H1 (cell line): Measurements from ENCODE around the gene TMEM209. TPM values are rescaled to one million over a fixed set of nuclear protein-coding genes. Genes with fewer than 3 reads are reported as not detected.

ENCODE experiments used
- CTCF ChIA-PET: fragments of 300-600 bp; sonication (Branson Sonifier 250); formaldehyde crosslinking; loops from one replicate; lab custom pipeline; 2021; ENCODE audit not compliant: partially characterized antibody; lab: Charles Lee
- POLR2A ChIA-PET: fragments of 300-600 bp; sonication (Branson Sonifier 250); formaldehyde crosslinking; loops from one replicate; lab custom pipeline; 2021; ENCODE audit warnings: inconsistent platforms; ENCODE audit not compliant: partially characterized antibody; lab: Charles Lee
- DNase-seq, 2 experiments: peaks; one replicate each; pipeline versions ENCODE4 v3.0.0 to v3.0.0-alpha.2; 2010 to 2022; ENCODE audit warnings: low spot score in 2 of 2, low read depth in 1 of 2, mixed read lengths in 1 of 2
- FAIRE-seq: peaks from 2 replicates; lab custom pipeline; 2011; peaks lifted over from hg19 to GRCh38; lab: Jason Lieb, UNC
- H2AFZ ChIP-seq: 2 replicates; pipeline ENCODE4 v1.8.1; 2012; ENCODE audit warnings: low read length, inconsistent platforms
- H2AK5ac ChIP-seq: 2 replicates; pipeline ENCODE4 v1.6.1; 2013; ENCODE audit warnings: low read depth, low read length
- H2BK120ac ChIP-seq: replicated peaks from 2 replicates; pipeline ENCODE3; 2013; ENCODE audit warnings: low read depth, low read length, inconsistent platforms
- H2BK12ac ChIP-seq: 2 replicates; pipeline ENCODE4 v1.6.1; 2013; ENCODE audit warnings: low read depth, low read length
- H2BK15ac ChIP-seq: 2 replicates; pipeline ENCODE4 v1.6.1; 2013; ENCODE audit warnings: low read length
- H2BK20ac ChIP-seq: 2 replicates; pipeline ENCODE4 v1.6.1; 2013; ENCODE audit warnings: low read length
- H2BK5ac ChIP-seq: 2 replicates; pipeline ENCODE4 v1.6.1; 2013; ENCODE audit warnings: low read depth, low read length
- H3K14ac ChIP-seq: 2 replicates; pipeline ENCODE4 v1.6.1; 2013; ENCODE audit warnings: inconsistent platforms; ENCODE audit not compliant: insufficient read length
- H3K18ac ChIP-seq: 2 replicates; pipeline ENCODE4 v1.6.1; 2013; ENCODE audit warnings: low read length; ENCODE audit errors: extremely low read depth
- H3K23ac ChIP-seq: 2 replicates; pipeline ENCODE4 v1.6.1; 2013; ENCODE audit warnings: inconsistent platforms; ENCODE audit not compliant: insufficient read length
- H3K23me2 ChIP-seq: 2 replicates; pipeline ENCODE4 v1.6.1; 2013; ENCODE audit warnings: low read depth, low read length
- H3K27ac ChIP-seq: 2 replicates; pipeline ENCODE4 v1.6.1; 2011; ENCODE audit warnings: low read depth, low read length, inconsistent platforms
- H3K27me3 ChIP-seq, 4 experiments: replicated peaks in 1 of 4; 1 replicate in 1 of 4; 2 replicates in 3 of 4; pipeline versions ENCODE4 v1.6.1 to v1.8.1; 2011 to 2013; ENCODE audit warnings: low read length in 3 of 4, mild to moderate bottlenecking in 3 of 4, inconsistent platforms in 2 of 4, mixed read lengths in 2 of 4, moderate library complexity in 1 of 4; ENCODE audit not compliant: control insufficient read depth in 3 of 4, insufficient read depth in 3 of 4; ENCODE audit errors: extremely low read depth in 1 of 4
- H3K36me3 ChIP-seq, 4 experiments: 2 replicates each; pipeline versions ENCODE4 v1.6.1 to v1.8.1; 2011 to 2013; ENCODE audit warnings: mild to moderate bottlenecking in 4 of 4, low read length in 3 of 4, moderate library complexity in 2 of 4, control low read depth in 1 of 4, inconsistent platforms in 1 of 4; ENCODE audit not compliant: insufficient read depth in 4 of 4, control insufficient read depth in 2 of 4
- H3K4ac ChIP-seq: replicated peaks from 2 replicates; pipeline ENCODE3; 2013; ENCODE audit warnings: low read length, low read depth, mixed read lengths, inconsistent platforms; ENCODE audit not compliant: insufficient read length
- H3K4me1 ChIP-seq, 4 experiments: replicated peaks in 1 of 4; 1 replicate in 1 of 4; 2 replicates in 3 of 4; pipeline versions ENCODE4 v1.6.1 to v1.8.1; 2011 to 2013; ENCODE audit warnings: low read length in 3 of 4, inconsistent platforms in 2 of 4, mixed read lengths in 1 of 4; ENCODE audit not compliant: insufficient read depth in 4 of 4, control insufficient read depth in 3 of 4
- H3K4me2 ChIP-seq, 2 experiments: 2 replicates each; pipeline versions ENCODE4 v1.6.1 to v1.8.1; 2011 to 2013; ENCODE audit warnings: low read depth in 2 of 2, low read length in 2 of 2, control low read depth in 1 of 2, inconsistent platforms in 1 of 2, mild to moderate bottlenecking in 1 of 2; ENCODE audit not compliant: insufficient read depth in 1 of 2
- H3K4me3 ChIP-seq, 4 experiments: fragments of 200-600, 300-600 bp in 1 of 4; sonication (generic), shearing (Covaris generic), sonication (Bioruptor Twin) in 1 of 4; 2 replicates each; pipeline versions ENCODE4 v1.5.1 to v1.8.1; 2011 to 2016; ENCODE audit warnings: low read length in 4 of 4, low read depth in 3 of 4, control low read depth in 2 of 4, inconsistent platforms in 2 of 4, mild to moderate bottlenecking in 2 of 4, mixed read lengths in 1 of 4, moderate library complexity in 1 of 4; ENCODE audit not compliant: insufficient read depth in 2 of 4; ENCODE audit errors: extremely low read depth in 1 of 4
- H3K56ac ChIP-seq: replicated peaks from 2 replicates; pipeline ENCODE3; 2013; ENCODE audit warnings: low read depth, mild to moderate bottlenecking, mixed read lengths, low read length, inconsistent platforms; ENCODE audit not compliant: insufficient read length
- H3K79me1 ChIP-seq: 2 replicates; pipeline ENCODE4 v1.6.1; 2013; ENCODE audit warnings: low read depth, low read length, control low read depth
- H3K79me2 ChIP-seq, 2 experiments: 2 replicates each; pipeline versions ENCODE4 v1.6.1 to v1.8.1; 2012 to 2013; ENCODE audit warnings: low read length in 2 of 2, mild to moderate bottlenecking in 2 of 2, inconsistent platforms in 1 of 2; ENCODE audit not compliant: insufficient read depth in 2 of 2, control insufficient read depth in 1 of 2
- H3K9ac ChIP-seq, 4 experiments: replicated peaks in 1 of 4; 1 replicate in 1 of 4; 2 replicates in 3 of 4; pipeline versions ENCODE4 v1.6.1 to v1.8.1; 2011 to 2013; ENCODE audit warnings: low read depth in 3 of 4, low read length in 3 of 4, control low read depth in 2 of 4, mild to moderate bottlenecking in 2 of 4, moderate library complexity in 2 of 4, inconsistent platforms in 1 of 4; ENCODE audit errors: extremely low read depth in 1 of 4
- H3K9me3 ChIP-seq, 2 experiments: 2 replicates each; pipeline versions ENCODE4 v1.6.1 to v1.8.1; 2012 to 2013; ENCODE audit warnings: mild to moderate bottlenecking in 2 of 2, moderate library complexity in 2 of 2, control low read depth in 1 of 2, inconsistent platforms in 1 of 2, low read depth in 1 of 2, low read length in 1 of 2, mixed read lengths in 1 of 2; ENCODE audit not compliant: insufficient read depth in 2 of 2
- H4K20me1 ChIP-seq, 2 experiments: replicated peaks in 1 of 2; 2 replicates each; pipeline versions ENCODE3 to v1.8.1; 2011 to 2013; ENCODE audit warnings: inconsistent platforms in 2 of 2, low read length in 2 of 2, mild to moderate bottlenecking in 1 of 2; ENCODE audit not compliant: insufficient read depth in 2 of 2, control insufficient read depth in 1 of 2
- H4K5ac ChIP-seq: 2 replicates; pipeline ENCODE4 v1.6.1; 2013; ENCODE audit warnings: low read length, low read depth, mixed read lengths, inconsistent platforms; ENCODE audit not compliant: insufficient read length
- H4K8ac ChIP-seq: 2 replicates; pipeline ENCODE4 v1.8.0; 2013; ENCODE audit warnings: mild to moderate bottlenecking, moderate library complexity, low read length, inconsistent platforms; ENCODE audit not compliant: insufficient read depth; ENCODE audit errors: extremely low read depth
- H4K91ac ChIP-seq: replicated peaks from 2 replicates; pipeline ENCODE3; 2013; ENCODE audit warnings: low read length, mixed read lengths, inconsistent platforms; ENCODE audit not compliant: insufficient read length
- CEBPB ChIP-seq: IDR thresholded peaks from 2 replicates; pipeline ENCODE4 v1.6.1; 2012; ENCODE audit warnings: low read depth, low read length
- CREB1 ChIP-seq: IDR thresholded peaks from 2 replicates; pipeline ENCODE4 v1.6.1; 2012; ENCODE audit warnings: inconsistent platforms
- CTBP2 ChIP-seq: IDR thresholded peaks from 2 replicates; pipeline ENCODE4 v1.7.0; 2011; ENCODE audit warnings: borderline replicate concordance, mild to moderate bottlenecking, moderate library complexity, mixed read lengths, low read length; ENCODE audit not compliant: insufficient read depth, insufficient read length
- GABPA ChIP-seq: IDR thresholded peaks from 2 replicates; pipeline ENCODE4 v1.6.1; 2011; ENCODE audit warnings: mild to moderate bottlenecking, low read length, moderate library complexity, borderline replicate concordance; ENCODE audit not compliant: insufficient read depth
- NRF1 ChIP-seq: IDR thresholded peaks from 2 replicates; pipeline ENCODE4 v1.6.1; 2011; ENCODE audit warnings: mild to moderate bottlenecking, low read depth, low read length, improper control_type of control experiment
- YY1 ChIP-seq: IDR thresholded peaks from 2 replicates; pipeline ENCODE4 v1.6.1; 2011; ENCODE audit warnings: low read depth, mild to moderate bottlenecking, low read length
- WGBS, 2 experiments: shearing (Covaris generic) in 1 of 2; methylation state at CpG; one replicate each; pipeline versions ENCODE4 v1.1.6 to v1.1.7; 2013 to 2015; ENCODE audit warnings: low lambda C conversion rate in 2 of 2, mixed read lengths in 2 of 2, inconsistent platforms in 1 of 2, low coverage in 1 of 2, missing lambda C conversion rate in 1 of 2; ENCODE audit not compliant: insufficient replicate concordance in 2 of 2, insufficient coverage in 1 of 2, insufficient read length in 1 of 2; ENCODE audit errors: extremely low coverage in 1 of 2, missing lambda C conversion rate in 1 of 2; 5-methylcytosine and 5-hydroxymethylcytosine counted together
- polyA plus RNA-seq, 7 experiments: library from polyadenylated mRNA; depleted of rRNA in 3 of 7; stranded (reverse) in 5 of 7; unstranded in 2 of 7; fragments of >200 nt in 5 of 7; fragments of 200-250 nt in 2 of 7; gene quantifications; 1 replicate in 5 of 7; 2 replicates in 1 of 7; 4 replicates in 1 of 7; pipeline versions ENCODE4 v1.2.1 to v1.2.3, GENCODE V29; 2011 to 2013; ENCODE audit warnings: missing spikeins in 2 of 7, mixed read lengths in 2 of 7
- total RNA-seq: library from RNA; stranded (reverse); fragmentation: NEBNext Ultra II Directional; extraction: Animal tissue kit (Norgen Biotek cat#: 25700); gene quantifications from 2 replicates; pipeline ENCODE4 v1.2.1, GENCODE V29; 2021
- TF ChIP-seq, protein P1 (sequence below), 3 experiments: IDR thresholded peaks; 1 replicate in 2 of 3; 2 replicates in 1 of 3; pipeline versions ENCODE4 v1.5.1 to v1.6.1; 2011; ENCODE audit warnings: low read length in 3 of 3, mild to moderate bottlenecking in 3 of 3, inconsistent platforms in 2 of 3, low read depth in 1 of 3, moderate library complexity in 1 of 3; ENCODE audit not compliant: insufficient read depth in 1 of 3; ENCODE audit errors: control extremely low read depth in 1 of 3
- TF ChIP-seq, protein P2 (sequence below): IDR thresholded peaks from 2 replicates; pipeline ENCODE4 v1.6.1; 2012; ENCODE audit warnings: inconsistent platforms

The TMEM209 gene
- total and polyA plus RNA-seq, 2 of the 8 experiments (the other 6 are each of a cell fraction or from before 2014, with no cell fraction given): 28.5 to 30.5 TPM

DNA sequence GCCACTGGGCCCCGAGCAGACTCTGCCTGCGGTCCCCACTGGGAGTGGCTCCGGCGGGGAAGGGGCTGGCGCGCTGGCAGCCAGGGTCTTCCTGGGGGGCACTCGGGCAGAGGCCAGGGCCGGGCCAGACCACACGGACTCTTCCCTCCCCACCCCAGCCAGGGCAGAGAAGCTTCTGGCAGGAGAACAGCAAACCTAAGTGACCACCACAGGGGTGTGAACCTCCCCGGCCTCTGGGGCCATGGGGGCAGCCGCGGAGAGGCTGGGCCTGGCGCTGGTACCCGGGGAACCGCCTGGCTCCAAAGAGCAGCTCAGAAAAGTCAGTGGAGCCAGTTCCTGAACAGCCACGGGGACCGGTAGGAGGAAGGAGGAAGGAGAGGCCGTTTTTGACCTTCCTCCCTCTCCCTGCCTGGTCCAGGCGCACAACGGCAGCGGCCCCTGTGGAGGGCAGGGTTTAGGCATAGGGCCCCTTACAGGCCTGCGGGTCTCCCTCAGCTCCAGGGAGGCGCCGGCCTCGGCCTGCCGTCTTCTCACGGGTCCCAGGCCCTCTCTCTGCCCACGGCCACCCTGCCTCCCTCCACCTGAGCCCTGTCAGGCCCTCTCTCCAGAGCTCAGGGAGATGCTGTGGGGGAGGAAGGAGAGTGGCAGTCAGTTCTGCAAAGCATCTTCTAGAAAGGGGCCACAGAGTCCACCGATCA is 51.8 kb downstream of the TMEM209 start:
- no peak overlapping the region for H3K56ac ChIP-seq
- no peak overlapping the region; the same call in 1 of the 2 replicates for H4K8ac ChIP-seq
- no peak overlapping the region for H4K91ac ChIP-seq
- peaks cover 12% of the 10 kb centered on the region; the same call in 1 of the 2 replicates for H3K23me2 ChIP-seq
- no peak overlapping the region for H2BK12ac ChIP-seq
- no peak overlapping the region for H3K27ac ChIP-seq
- no peak overlapping the region for H3K4me3 ChIP-seq
- TF ChIP-seq CEBPB (no peak), CREB1 (no peak), NRF1 (no peak), GABPA (no peak), YY1 (no peak), CTBP2 (no peak)
- TF ChIP-seq, protein P1, sequence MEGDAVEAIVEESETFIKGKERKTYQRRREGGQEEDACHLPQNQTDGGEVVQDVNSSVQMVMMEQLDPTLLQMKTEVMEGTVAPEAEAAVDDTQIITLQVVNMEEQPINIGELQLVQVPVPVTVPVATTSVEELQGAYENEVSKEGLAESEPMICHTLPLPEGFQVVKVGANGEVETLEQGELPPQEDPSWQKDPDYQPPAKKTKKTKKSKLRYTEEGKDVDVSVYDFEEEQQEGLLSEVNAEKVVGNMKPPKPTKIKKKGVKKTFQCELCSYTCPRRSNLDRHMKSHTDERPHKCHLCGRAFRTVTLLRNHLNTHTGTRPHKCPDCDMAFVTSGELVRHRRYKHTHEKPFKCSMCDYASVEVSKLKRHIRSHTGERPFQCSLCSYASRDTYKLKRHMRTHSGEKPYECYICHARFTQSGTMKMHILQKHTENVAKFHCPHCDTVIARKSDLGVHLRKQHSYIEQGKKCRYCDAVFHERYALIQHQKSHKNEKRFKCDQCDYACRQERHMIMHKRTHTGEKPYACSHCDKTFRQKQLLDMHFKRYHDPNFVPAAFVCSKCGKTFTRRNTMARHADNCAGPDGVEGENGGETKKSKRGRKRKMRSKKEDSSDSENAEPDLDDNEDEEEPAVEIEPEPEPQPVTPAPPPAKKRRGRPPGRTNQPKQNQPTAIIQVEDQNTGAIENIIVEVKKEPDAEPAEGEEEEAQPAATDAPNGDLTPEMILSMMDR (IDR thresholded peaks at IDR 0.05; ENCODE audit: control extremely low read depth in 1 of 3, insufficient read depth in 1 of 3, low read depth in 1 of 3, low read length in 3 of 3): no peak
- TF ChIP-seq, protein P2, sequence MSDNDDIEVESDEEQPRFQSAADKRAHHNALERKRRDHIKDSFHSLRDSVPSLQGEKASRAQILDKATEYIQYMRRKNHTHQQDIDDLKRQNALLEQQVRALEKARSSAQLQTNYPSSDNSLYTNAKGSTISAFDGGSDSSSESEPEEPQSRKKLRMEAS: no peak
- H3K27me3 ChIP-seq: no peaks in the 10 kb centered on the region; a peak in 1 of 7 replicates
- H3K9me3 ChIP-seq: no peaks in the 10 kb centered on the region; a peak in 3 of 4 replicates
- no peak overlapping the region for H3K9ac ChIP-seq
- H2BK120ac ChIP-seq: no peak overlapping the region
- H2BK20ac ChIP-seq: no peak overlapping the region
- no peaks in the 10 kb centered on the region for H3K79me1 ChIP-seq
- H3K18ac ChIP-seq: no peak overlapping the region
- no peak for FAIRE-seq
- no peak overlapping the region for H2AFZ ChIP-seq
- H2BK5ac ChIP-seq: 0 out of 2 replicates have a peak overlapping the region, but pooled peaks have one; percentile 5
- no peak overlapping the region for H3K4me2 ChIP-seq
- H3K4me1 ChIP-seq: peaks cover 0 to 4% (median under 1%) of the 10 kb centered on the region in 4 experiments; a peak in 4 of 7 replicates
- no peak overlapping the region for H2BK15ac ChIP-seq
- H3K79me2 ChIP-seq: no peaks in the 10 kb centered on the region
- ChIA-PET CTCF (interaction anchor here (0.6 to 3.2 kb wide), 15 partner anchors 10 to 653 kb away, joined by 3 to 22 read pairs (median 5); no protein-coding TSS in a partner anchor), POLR2A (interaction anchor here (1.6 to 2.6 kb wide), 2 partner anchors 11 to 13 kb away, joined by 6 to 17 read pairs; no protein-coding TSS in a partner anchor)
- no peaks in the 10 kb centered on the region; a peak in 1 of 8 replicates for H3K36me3 ChIP-seq
- H3K14ac ChIP-seq: no peak overlapping the region
- H3K23ac ChIP-seq: no peak overlapping the region
- H2AK5ac ChIP-seq: no peak overlapping the region
- no peak overlapping the region for H3K4ac ChIP-seq
- peaks cover 0 to 11% of the 10 kb centered on the region in 2 experiments for H4K20me1 ChIP-seq
- H4K5ac ChIP-seq: no peak overlapping the region
- WGBS, 2 experiments: 88% methylated on average over 27 of the region's 29 CpGs; no CpG with 5 or more reads in 1 of the 2 experiments
- DNase-seq: peak in 1 of 2 experiments; percentile 51
